Left lung (tissue), 10 donors: ENCODE results near the gene PRSS23. TPM values are rescaled to one million over a fixed set of nuclear protein-coding genes. Genes with fewer than 3 reads are reported as not detected.

Experiments used
- ATAC-seq: fragments of 200-7000 bp; cut with Tn5 transposase; one replicate; pipeline ENCODE4 v1.9.1; 2020; ENCODE audit warnings: moderate library complexity
- DNase-seq, 4 donors: peaks; one replicate each; pipeline ENCODE4 v3.0.0-alpha.2; 2013 to 2020
- H3K27ac ChIP-seq, 2 donors: fragments of 200-600 bp; sonication (generic) in 1 of 2; one replicate each; pipeline versions ENCODE4 v1.5.0 to v1.8.0; 2020 to 2021
- H3K27me3 ChIP-seq, 2 donors: fragments of 200-600 bp; sonication (generic) in 1 of 2; one replicate each; pipeline versions ENCODE4 v1.5.0 to v1.8.0; 2020 to 2021
- H3K36me3 ChIP-seq, 2 donors: fragments of 200-600 bp; sonication (generic) in 1 of 2; one replicate each; pipeline versions ENCODE4 v1.5.0 to v1.8.0; 2020 to 2021
- H3K4me1 ChIP-seq, 2 donors: fragments of 200-600 bp; one replicate each; pipeline ENCODE4 v1.8.0; 2021
- H3K4me3 ChIP-seq, 2 donors: fragments of 200-600 bp; sonication (generic) in 1 of 2; one replicate each; pipeline versions ENCODE4 v1.5.0 to v1.8.0; 2020 to 2021; ENCODE audit warnings: mild to moderate bottlenecking in 1 of 2
- H3K9me3 ChIP-seq, 2 donors: fragments of 200-600 bp; sonication (generic) in 1 of 2; one replicate each; pipeline versions ENCODE4 v1.5.0 to v1.8.0; 2020 to 2021
- intact Hi-C, 2 donors: fragments of 100-400 bp; cut with DNase I; formaldehyde crosslinking; loops; one replicate each; pipeline versions ENCODE4 v1.11.2 to v1.14.2; 2022
- polyA plus RNA-seq, 6 donors: library from polyadenylated mRNA; unstranded; fragments of 120-200 nt; gene quantifications; one replicate each; pipeline ENCODE4 v1.2.1, GENCODE V29; 2013; ENCODE audit not compliant: insufficient read length in 6 of 6
- total RNA-seq, 2 donors: library from RNA; stranded (reverse); fragmentation: NEBNext Ultra II Directional; extraction: Animal tissue kit (Norgen Biotek cat#: 25700); gene quantifications; one replicate each; pipeline ENCODE4 v1.2.1, GENCODE V29; 2021
- TF ChIP-seq, protein P1 (sequence below), 2 donors: fragments of 200-600 bp; sonication (generic) in 1 of 2; IDR thresholded peaks; one replicate each; pipeline versions ENCODE4 v1.5.0 to v1.8.0; 2021; ENCODE audit warnings: antibody characterized with exemption in 2 of 2
- donor health status: DM: no; HTN: yes; CAD: no.
- donor health status: DM: no; HTN: no; CAD: no.

Gene PRSS23
- total and polyA plus RNA-seq, 8 donors = 62.9 to 149 (median 74.9) TPM

DNA sequence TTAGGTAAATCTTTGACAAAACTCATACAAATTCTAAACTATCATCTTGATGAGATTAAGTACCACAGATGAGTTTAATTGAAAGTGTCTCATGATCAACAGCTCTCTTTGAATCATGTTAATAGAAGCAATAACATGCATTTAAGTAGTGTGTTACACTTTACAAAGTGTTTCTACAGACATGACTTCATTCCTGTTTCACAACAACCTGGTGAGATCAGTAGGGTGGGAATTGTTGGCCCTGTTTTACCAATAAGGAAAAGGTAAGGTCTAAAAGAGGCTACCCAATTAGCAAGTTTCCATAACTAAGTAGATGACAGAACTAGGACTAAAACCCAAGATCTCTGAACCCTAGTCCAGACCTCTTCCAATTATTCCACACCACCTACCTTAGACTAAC is 12.7 kb upstream of the PRSS23 start:
- no peak for DNase-seq

DNA sequence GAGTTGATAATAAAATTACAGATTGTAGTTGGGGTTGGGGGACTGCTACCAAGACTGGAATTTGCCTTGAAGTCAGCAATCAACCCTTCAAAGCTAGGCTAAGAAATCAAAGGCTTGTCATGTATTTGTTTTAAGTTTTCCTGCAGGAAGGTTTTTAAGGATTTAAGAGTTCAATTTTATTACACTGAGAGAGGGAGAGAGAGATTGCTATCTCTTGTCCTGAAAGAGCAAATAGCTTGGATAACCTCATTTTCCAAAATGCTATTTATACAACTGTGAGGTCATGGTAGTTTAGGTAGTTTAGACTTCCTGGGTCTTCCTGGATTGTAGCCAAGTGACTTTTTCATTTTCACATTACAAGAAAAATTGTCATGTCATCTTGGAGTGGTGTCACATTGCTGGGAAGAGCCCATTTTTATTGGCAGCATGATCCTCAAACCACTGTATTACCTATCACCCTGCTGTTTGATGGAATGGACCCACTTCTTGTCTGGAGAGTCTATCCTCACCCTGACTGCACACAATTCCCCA is 10.1 kb upstream of the PRSS23 start:
- intact Hi-C loops = no loop called here
- DNase-seq (no peak), ATAC-seq (no peak)
- Histone ChIP-seq H3K4me1 (no peaks in the 10 kb centered on the region), H3K27ac (no peak overlapping the region), H3K27me3 (no peaks in the 10 kb centered on the region), H3K36me3 (no peaks in the 10 kb centered on the region), H3K9me3 (no peaks in the 10 kb centered on the region), H3K4me3 (no peak overlapping the region)
- TF ChIP-seq, protein P1, sequence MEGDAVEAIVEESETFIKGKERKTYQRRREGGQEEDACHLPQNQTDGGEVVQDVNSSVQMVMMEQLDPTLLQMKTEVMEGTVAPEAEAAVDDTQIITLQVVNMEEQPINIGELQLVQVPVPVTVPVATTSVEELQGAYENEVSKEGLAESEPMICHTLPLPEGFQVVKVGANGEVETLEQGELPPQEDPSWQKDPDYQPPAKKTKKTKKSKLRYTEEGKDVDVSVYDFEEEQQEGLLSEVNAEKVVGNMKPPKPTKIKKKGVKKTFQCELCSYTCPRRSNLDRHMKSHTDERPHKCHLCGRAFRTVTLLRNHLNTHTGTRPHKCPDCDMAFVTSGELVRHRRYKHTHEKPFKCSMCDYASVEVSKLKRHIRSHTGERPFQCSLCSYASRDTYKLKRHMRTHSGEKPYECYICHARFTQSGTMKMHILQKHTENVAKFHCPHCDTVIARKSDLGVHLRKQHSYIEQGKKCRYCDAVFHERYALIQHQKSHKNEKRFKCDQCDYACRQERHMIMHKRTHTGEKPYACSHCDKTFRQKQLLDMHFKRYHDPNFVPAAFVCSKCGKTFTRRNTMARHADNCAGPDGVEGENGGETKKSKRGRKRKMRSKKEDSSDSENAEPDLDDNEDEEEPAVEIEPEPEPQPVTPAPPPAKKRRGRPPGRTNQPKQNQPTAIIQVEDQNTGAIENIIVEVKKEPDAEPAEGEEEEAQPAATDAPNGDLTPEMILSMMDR (IDR thresholded peaks at IDR 0.05) = no peak

More for the DNA sequence above, 12.7 kb upstream of the PRSS23 start:
- Histone ChIP-seq H3K36me3 (no peaks in the 10 kb centered on the region), H3K4me1 (no peaks in the 10 kb centered on the region), H3K27me3 (no peaks in the 10 kb centered on the region), H3K9me3 (no peaks in the 10 kb centered on the region), H3K27ac (no peak overlapping the region), H3K4me3 (no peak overlapping the region)
- TF ChIP-seq, protein P1 (IDR thresholded peaks at IDR 0.05) = no peak
- intact Hi-C loops = no loop called here
- no peak for ATAC-seq

DNA sequence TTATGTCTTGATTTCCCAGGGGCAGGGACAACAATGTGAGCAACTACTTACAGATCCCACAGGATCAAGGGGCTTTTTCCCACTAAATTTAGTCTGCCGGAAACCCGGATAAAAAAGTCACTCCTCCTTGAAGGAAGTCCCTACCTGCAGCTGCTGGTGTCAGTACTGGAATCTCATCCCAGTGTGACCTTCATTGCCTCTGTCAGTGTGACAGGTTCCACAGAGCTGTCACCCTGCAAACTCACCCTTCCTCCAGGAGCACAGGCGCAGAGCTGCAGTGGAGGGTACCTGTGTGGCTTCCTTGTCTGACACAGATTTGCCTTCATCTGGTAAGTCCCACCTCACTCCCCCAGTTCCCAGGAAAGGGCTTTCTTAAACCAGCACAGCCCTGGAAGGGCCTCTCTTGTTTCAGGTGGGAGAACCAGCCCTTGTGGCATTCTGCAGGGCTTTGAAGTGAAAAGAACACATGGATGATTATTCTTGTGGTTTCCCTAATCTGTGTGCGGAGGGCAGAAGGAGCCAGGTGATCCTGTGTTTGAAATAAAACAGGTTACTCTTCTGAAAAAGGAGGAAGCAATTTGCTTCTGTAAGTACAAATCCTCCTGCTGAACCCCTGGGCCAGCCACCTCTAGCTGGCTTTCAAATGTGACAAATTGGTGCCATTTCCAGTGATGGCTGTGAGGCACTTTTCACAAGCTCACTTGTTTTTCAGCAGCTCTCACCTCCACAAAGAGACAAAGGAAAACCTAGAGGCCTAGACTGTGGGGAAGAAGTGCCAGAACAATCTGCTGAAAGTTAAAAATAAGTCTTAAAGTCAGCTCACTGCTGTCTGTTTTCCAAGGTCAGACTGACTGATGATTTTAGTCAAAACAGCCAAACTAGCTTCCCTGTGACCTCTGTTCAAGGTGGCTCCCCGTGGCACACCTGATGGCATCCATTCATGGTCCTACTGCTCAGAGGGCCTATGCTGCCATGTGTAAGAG is 9.2 kb upstream of the PRSS23 start:
- no peaks in the 10 kb centered on the region for H3K9me3 ChIP-seq
- no peaks in the 10 kb centered on the region for H3K36me3 ChIP-seq
- TF ChIP-seq, protein P1 (IDR thresholded peaks at IDR 0.05) = no peak
- H3K4me3 ChIP-seq = no peak overlapping the region
- H3K27ac ChIP-seq = no peak overlapping the region
- ATAC-seq (no peak), DNase-seq (peak in 1 of 4 donors; percentile 53)
- no peaks in the 10 kb centered on the region for H3K4me1 ChIP-seq
- no peaks in the 10 kb centered on the region for H3K27me3 ChIP-seq
- intact Hi-C loops = no loop called here

DNA sequence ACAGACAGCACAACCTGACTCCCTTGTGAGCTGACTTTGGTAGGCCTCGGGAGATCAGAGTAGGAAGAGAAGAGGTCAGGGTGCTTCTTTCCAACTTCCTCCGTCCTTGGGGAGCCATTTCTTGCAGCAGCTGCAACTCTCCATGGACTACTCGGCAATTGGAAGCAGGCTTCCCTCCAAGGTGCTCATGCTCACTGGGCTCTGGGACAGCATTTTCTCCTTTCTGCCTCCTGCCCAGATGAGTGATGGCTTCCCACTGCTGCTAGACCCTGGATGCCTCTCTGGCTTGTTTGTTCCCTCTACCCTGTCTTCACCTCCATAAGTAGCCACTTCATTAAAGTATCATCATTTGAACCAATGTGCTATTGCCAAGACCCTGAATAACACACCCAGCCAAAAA is 8.2 kb upstream of the PRSS23 start:
- TF ChIP-seq, protein P1 (IDR thresholded peaks at IDR 0.05) = no peak
- no peaks in the 10 kb centered on the region for H3K9me3 ChIP-seq
- H3K27me3 ChIP-seq = no peaks in the 10 kb centered on the region
- no peak overlapping the region for H3K4me3 ChIP-seq
- H3K27ac ChIP-seq = no peak overlapping the region
- DNase-seq = no peak
- intact Hi-C loops = no loop called here
- H3K4me1 ChIP-seq = no peaks in the 10 kb centered on the region
- ATAC-seq = no peak
- H3K36me3 ChIP-seq = no peaks in the 10 kb centered on the region

DNA sequence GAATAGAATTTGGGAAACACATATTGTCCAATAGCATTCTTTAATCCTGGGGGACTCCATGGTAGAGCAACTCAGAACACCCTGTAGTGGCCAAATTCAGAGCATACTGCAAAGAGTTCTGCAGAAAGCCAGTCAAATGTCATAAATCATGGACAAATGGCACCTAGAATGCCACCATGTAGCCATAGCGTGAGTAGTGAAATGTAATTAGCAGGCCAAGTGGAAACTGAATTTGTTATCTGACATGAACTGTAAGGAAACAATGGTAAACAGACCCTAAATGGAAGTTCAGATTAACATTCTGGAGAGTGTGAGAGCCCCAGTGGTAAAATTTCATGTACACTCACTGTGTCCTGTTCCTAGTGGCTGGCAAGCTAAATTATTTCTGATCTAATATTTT is 7.0 kb upstream of the PRSS23 start:
- Histone ChIP-seq H3K9me3 (no peaks in the 10 kb centered on the region), H3K27me3 (no peaks in the 10 kb centered on the region), H3K4me1 (no peaks in the 10 kb centered on the region), H3K27ac (no peak overlapping the region), H3K4me3 (no peak overlapping the region), H3K36me3 (no peaks in the 10 kb centered on the region)
- DNase-seq = no peak
- TF ChIP-seq, protein P1 (IDR thresholded peaks at IDR 0.05) = no peak
- intact Hi-C loops = no loop called here
- no peak for ATAC-seq
